Large intestine (tissue), 3 donors: ENCODE results near the gene SLC16A3. TPM values are rescaled to one million over a fixed set of nuclear protein-coding genes. Genes with fewer than 3 reads are reported as not detected.
"Not testable (repeated sequence)": the region's sequence is repeated elsewhere in the genome, so short reads cannot be mapped to it uniquely, and the experiment has no call there.

Experiments
- DNase-seq, 2 donors: peaks; one replicate each; pipeline versions ENCODE4 v3.0.0 to v3.0.0-alpha.2; 2013
- H3K27ac ChIP-seq: one replicate; pipeline ENCODE4 v1.5.1; 2013; ENCODE audit warnings: low read length
- H3K27me3 ChIP-seq: 2 replicates; pipeline ENCODE4 v1.6.1; 2013; ENCODE audit warnings: low read length; ENCODE audit not compliant: control insufficient read depth, insufficient read depth
- H3K36me3 ChIP-seq: 2 replicates; pipeline ENCODE4 v1.6.1; 2013; ENCODE audit warnings: low read length; ENCODE audit not compliant: control insufficient read depth, insufficient read depth
- H3K4me1 ChIP-seq: one replicate; pipeline ENCODE4 v1.6.1; 2013; ENCODE audit warnings: low read length; ENCODE audit not compliant: control insufficient read depth, insufficient read depth
- H3K4me3 ChIP-seq: one replicate; pipeline ENCODE4 v1.5.1; 2013; ENCODE audit warnings: low read length
- H3K9me3 ChIP-seq: one replicate; pipeline ENCODE4 v1.6.1; 2013; ENCODE audit warnings: mild to moderate bottlenecking, low read depth, low read length, moderate library complexity; ENCODE audit not compliant: control insufficient read depth
- WGBS: methylation state at CpG from one replicate; pipeline ENCODE4 v1.1.5; 2013; ENCODE audit warnings: low lambda C conversion rate; ENCODE audit not compliant: insufficient coverage; 5-methylcytosine and 5-hydroxymethylcytosine counted together
- polyA plus RNA-seq: library from polyadenylated mRNA; unstranded; fragments of 120-200 nt; gene quantifications from one replicate; pipeline ENCODE4 v1.2.1, GENCODE V29; 2013

Gene SLC16A3
- polyA plus RNA-seq, 1 donor = 19.5 TPM

DNA sequence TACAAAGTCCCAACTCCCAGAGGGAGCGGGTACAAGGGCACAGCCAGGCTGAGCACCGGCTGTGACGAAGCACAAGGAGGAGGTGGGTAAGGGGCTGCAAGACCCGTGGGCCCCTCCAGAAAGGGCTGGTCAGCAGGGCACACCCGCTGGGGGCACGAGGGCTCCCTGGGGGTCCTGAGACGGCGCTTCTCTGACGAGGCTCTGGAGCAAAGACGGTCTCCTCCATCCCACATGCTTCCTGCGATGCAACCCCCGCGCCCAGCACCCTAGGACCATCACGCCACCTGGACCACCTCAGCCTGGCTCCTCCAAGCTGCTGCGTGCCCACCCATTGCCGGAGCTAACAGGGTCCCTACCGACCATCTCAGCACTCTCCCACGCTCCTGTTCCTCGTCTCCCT, 24.9 kb upstream of the SLC16A3 start:
- Histone ChIP-seq H3K4me1 (peaks cover 7% of the 10 kb centered on the region), H3K9me3 (no peaks in the 10 kb centered on the region), H3K27ac (no peak overlapping the region), H3K4me3 (no peak overlapping the region), H3K36me3 (peaks cover 16% of the 10 kb centered on the region), H3K27me3 (no peaks in the 10 kb centered on the region)
- no peak for DNase-seq
- WGBS = no CpG with 5 or more reads among the region's 19 CpGs

DNA sequence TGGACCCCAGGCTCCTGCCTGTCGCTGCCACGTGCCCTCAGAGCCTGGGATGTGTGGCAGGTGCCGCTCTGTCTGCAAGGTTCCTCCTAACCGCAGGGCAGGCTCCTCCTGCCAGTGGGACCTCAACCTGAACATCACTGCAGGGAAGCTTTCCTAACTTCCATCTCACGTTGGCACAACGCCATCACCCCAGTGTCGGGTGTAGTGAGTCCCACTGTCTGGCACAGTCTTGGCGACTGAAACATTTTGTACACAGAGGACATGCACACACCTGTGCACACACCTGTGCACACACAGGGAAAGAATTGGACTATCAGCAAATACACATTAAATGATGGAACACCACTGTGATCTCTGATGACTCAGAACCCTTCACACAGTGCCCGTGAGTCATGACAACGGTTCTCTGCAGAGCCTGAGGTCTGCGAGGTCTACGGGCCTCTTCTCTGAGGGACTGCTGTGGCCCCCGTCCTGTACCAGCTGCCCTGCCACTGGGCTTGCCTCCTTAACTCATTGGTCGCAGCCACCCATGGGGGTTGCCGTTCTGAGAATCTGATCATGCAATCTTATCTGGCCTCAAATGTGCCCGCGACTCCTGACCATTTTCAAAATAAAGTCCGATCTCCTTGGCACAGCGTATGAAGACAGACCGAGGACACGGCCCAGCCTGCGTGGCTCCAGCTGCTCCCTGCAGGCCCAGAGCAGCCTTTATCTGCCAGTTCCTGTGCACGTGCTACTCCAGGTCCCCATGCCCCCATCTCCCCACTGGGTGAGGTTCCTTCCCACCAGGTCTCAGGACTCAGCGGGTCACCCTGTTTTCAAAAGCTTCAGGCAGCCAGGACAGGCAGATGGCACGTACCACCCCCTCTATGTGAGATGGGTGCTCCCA, 23.8 kb upstream of the SLC16A3 start:
- no peak for DNase-seq
- Histone ChIP-seq H3K4me3 (no peak overlapping the region), H3K36me3 (peaks cover 11% of the 10 kb centered on the region), H3K27me3 (no peaks in the 10 kb centered on the region), H3K4me1 (peaks cover 7% of the 10 kb centered on the region), H3K27ac (peak overlapping the region; percentile 88), H3K9me3 (no peaks in the 10 kb centered on the region)
- WGBS = no CpG with 5 or more reads among the region's 25 CpGs

DNA sequence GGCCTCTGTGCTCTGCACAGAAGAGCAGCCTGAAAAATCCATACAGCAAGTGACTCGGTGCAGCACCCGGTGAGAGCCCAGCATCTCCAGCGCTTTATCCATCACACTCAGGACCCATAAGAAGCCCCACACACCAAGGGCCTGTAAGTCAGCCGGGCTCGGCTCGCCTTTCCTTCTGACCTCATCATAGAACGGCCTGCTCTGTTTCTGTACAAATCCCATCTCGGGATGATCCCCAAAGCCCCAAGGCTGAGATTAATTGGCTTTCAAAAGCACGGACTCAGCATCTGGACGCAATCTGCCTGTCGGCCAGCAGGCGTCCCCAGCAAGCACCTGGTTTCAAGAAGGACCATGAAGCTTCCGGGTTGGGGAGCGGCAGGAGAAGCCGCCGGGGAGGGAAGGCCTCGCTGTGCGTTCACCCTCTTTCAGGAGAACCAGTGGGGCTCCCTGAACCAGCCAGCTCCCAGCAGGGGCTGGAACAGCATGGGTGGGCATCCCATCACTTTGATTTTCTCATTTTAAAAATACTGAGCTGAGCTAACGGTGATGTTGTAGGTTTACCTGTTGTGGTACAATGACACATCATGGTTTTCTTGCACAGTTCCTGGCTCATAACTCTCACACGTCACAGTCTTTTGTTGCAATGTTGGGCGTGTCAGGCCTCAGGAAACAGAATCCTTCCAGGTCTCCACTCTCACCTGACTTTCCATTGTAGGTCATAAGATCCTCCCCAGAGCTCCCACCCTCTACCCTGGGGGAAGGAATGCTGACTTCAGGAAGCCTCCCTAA, 22.9 kb upstream of the SLC16A3 start:
- no CpG with 5 or more reads among the region's 21 CpGs for WGBS
- Histone ChIP-seq H3K4me1 (peaks cover 7% of the 10 kb centered on the region), H3K27ac (peak overlapping the region; percentile 88), H3K27me3 (no peaks in the 10 kb centered on the region), H3K36me3 (peaks cover 7% of the 10 kb centered on the region), H3K9me3 (no peaks in the 10 kb centered on the region), H3K4me3 (no peak overlapping the region)
- DNase-seq = peak; percentile 84 to 91

- WGBS = 97% methylated on average over 5 of the region's 11 CpGs
- not testable (repeated sequence) for H3K4me3 ChIP-seq, DNase-seq, H3K36me3 ChIP-seq, H3K27ac ChIP-seq, H3K9me3 ChIP-seq, H3K4me1 ChIP-seq, H3K27me3 ChIP-seq
These were observed 18.2 kb upstream of the SLC16A3 start for GRCh38 chr17:82210655-82211054.

- no peaks in the 10 kb centered on the region for H3K9me3 ChIP-seq
- H3K4me3 ChIP-seq = peak within 1 kb of the TSS; percentile 68
- no peaks in the 10 kb centered on the region for H3K27me3 ChIP-seq
- DNase-seq = peak; percentile 64 to 78
- no peaks in the 10 kb centered on the region for H3K36me3 ChIP-seq
- no CpG with 5 or more reads among the region's 116 CpGs for WGBS
- H3K4me1 ChIP-seq = no peaks in the 10 kb centered on the region
- H3K27ac ChIP-seq = no peak within 1 kb of the TSS
These were observed 16.3 kb upstream of the SLC16A3 start, which contains the start of gene CCDC57 for GRCh38 chr17:82212331-82213250. CCDC57 (minus strand) TSS chr17:82212842; CDS start chr17:82201944, 10,898 bp downstream.

DNA sequence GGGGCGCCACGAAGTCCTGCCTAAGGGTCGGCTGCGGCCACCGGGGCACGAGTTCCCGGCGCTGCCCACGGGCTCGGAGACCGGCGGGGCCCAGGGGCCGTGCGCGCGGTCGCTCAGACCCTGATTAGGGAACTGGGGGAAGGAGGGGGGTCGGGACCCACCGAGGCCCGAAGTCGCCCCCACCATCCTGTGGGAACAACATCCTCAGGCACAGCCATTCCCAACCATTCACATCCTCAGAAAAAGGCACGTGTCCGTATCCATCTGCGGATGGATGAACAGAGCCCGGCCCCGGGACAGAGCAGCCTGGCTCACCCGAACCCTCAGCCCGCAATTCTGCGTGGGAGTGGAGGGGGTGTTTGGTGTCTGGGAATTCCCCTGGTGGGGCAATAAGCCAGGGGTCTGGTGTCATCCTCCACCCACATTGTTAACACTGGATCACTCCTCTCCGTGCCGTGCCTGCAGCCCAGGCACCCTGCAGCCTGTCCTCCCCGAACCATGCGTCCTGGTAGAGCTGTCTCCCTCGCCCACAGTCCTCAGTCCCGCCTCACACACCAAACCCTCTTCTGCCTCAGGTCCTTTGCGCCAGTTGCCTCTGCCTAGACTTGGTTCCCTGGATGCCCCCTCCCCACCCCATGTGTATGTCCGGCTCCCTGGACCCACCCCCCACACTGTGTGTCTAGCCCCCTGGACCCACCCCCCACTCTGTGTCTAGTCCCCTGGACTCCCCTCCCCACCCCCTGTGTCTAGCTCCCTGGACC, 15.4 kb upstream of the SLC16A3 start:
- no peaks in the 10 kb centered on the region for H3K4me1 ChIP-seq
- no peaks in the 10 kb centered on the region for H3K9me3 ChIP-seq
- DNase-seq = peak in 1 of 2 donors; percentile 47
- no peak overlapping the region for H3K27ac ChIP-seq
- no CpG with 5 or more reads among the region's 37 CpGs for WGBS
- no peaks in the 10 kb centered on the region for H3K27me3 ChIP-seq
- H3K36me3 ChIP-seq = no peaks in the 10 kb centered on the region
- peak overlapping the region; percentile 68 for H3K4me3 ChIP-seq

- Histone ChIP-seq H3K36me3 (no peaks in the 10 kb centered on the region), H3K27ac (no peak overlapping the region), H3K27me3 (no peaks in the 10 kb centered on the region), H3K4me1 (no peaks in the 10 kb centered on the region), H3K4me3 (no peak overlapping the region), H3K9me3 (no peaks in the 10 kb centered on the region)
- no peak for DNase-seq
- WGBS = no CpG with 5 or more reads among the region's 11 CpGs
These were observed 14.7 kb upstream of the SLC16A3 start for GRCh38 chr17:82214012-82214628.

DNA sequence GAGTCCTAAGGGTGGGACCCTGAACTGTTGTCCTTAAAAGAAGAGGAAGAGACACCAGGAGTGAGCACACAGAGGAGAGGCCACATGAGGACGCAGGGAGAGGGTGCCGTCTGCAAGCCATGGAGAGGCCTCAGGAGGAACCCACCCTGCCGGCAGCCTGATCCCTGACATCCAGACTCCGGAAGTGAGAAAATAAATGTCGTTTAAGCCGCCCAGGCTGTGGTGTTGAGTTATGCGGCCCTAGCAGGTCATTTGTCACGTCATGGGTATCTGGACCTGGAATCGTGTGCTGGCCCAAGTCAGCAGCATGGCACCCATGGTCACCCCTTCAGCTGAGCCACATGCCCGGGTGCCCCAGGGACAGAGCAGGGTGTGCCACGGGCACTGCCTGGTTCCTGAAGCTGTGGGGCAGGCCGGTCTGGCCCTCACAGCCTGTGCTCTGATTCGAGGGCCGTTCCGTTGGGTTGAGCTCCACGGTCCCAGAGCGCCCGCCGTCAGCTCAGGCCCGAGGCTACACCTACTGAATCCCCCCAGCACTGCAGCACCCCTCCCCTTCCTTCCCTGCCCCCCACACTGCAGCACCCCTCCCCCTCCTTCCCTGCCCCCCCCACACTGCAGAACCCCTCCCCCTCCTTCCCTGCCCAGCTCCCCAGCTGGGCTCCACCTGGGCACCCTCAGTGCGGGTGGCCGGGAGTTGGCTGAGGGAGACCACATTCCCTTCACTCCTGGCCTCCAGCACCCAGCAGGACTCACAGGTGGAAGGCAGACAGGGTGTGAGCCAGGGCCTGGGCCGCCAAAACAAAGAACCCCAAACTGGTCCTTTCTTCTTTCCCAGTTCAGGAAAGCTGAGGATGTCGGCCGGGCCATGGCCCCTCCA, 13.5 kb upstream of the SLC16A3 start:
- no peak overlapping the region for H3K27ac ChIP-seq
- no peaks in the 10 kb centered on the region for H3K36me3 ChIP-seq
- DNase-seq = no peak
- no peaks in the 10 kb centered on the region for H3K4me1 ChIP-seq
- no CpG with 5 or more reads among the region's 25 CpGs for WGBS
- H3K27me3 ChIP-seq = no peaks in the 10 kb centered on the region
- no peak overlapping the region for H3K4me3 ChIP-seq
- no peaks in the 10 kb centered on the region for H3K9me3 ChIP-seq

DNA sequence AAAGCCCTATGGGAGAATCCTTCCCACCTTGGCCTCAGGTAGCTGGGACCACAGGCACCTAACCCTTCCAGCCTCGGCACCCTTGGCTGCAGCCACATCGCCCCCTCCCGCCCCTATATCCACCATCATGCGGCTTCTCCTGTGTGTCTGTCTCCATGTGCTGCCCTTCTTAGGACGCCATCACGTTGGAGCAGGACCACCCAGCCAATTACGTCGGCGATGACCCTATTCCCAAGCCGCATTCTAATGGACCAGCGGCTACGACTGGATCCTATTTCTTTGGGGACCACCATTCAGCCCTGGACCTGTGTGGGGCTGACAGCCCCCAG, 12.9 kb upstream of the SLC16A3 start:
- H3K4me3 ChIP-seq = no peak overlapping the region
- WGBS = 100% methylated on average over 1 of the region's 12 CpGs
- no peaks in the 10 kb centered on the region for H3K4me1 ChIP-seq
- H3K27ac ChIP-seq = no peak overlapping the region
- H3K9me3 ChIP-seq = no peaks in the 10 kb centered on the region
- no peaks in the 10 kb centered on the region for H3K36me3 ChIP-seq
- H3K27me3 ChIP-seq = no peaks in the 10 kb centered on the region
- no peak for DNase-seq
